ENCODE results near the gene BCL2L1.

BCL2L1 gene

DNA sequence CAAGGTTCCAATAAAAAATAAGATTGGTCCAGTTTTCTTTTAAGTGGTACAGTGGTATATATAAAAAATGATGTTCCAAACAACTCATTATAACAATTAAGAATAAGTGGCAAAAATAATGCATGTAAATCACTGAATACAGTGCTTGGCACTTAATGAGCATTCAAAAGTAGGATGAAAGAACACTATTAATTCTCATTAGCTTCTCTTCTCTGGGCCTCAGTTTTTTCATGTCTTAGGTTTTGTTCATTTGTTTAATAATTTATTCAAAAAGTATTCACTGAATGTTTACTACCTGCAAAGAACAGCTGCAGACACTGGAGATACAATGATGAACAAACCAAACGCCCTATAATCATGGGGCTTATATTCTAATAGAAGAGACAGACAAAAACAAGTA is 21.1 kb downstream of the BCL2L1 start:
- H3K4me3 ChIP-seq: no peak overlapping the region
- TF ChIP-seq, protein P1, sequence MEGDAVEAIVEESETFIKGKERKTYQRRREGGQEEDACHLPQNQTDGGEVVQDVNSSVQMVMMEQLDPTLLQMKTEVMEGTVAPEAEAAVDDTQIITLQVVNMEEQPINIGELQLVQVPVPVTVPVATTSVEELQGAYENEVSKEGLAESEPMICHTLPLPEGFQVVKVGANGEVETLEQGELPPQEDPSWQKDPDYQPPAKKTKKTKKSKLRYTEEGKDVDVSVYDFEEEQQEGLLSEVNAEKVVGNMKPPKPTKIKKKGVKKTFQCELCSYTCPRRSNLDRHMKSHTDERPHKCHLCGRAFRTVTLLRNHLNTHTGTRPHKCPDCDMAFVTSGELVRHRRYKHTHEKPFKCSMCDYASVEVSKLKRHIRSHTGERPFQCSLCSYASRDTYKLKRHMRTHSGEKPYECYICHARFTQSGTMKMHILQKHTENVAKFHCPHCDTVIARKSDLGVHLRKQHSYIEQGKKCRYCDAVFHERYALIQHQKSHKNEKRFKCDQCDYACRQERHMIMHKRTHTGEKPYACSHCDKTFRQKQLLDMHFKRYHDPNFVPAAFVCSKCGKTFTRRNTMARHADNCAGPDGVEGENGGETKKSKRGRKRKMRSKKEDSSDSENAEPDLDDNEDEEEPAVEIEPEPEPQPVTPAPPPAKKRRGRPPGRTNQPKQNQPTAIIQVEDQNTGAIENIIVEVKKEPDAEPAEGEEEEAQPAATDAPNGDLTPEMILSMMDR (IDR thresholded peaks at IDR 0.05): no peak
- peak overlapping the region; percentile 29 to 91 for H3K27ac ChIP-seq
- DNase-seq (ENCODE audit: low spot score): no peak

DNA sequence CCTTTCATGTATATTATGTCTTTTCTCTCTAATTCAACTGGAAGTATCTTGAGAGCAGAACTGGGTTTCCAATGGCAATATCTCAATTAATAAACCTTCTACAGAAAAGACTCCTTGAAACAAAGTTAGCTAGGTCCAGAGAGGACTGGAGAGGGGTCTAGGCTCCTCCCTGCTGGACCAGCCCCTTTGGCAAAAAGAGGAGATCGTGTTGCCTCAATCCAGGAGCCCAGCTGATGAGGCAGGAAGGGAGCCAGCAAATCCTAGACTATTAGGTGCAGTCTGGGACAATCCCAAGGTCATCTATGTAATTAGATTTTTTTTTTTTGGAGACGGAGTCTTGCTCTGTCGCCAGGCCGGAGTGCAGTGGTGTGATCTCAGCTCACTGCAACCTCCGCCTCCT is 21.9 kb downstream of the BCL2L1 start:
- Histone ChIP-seq H3K4me3 (no peak overlapping the region), H3K27ac (peak overlapping the region; percentile 84 to 91)
- no peak for DNase-seq (ENCODE audit: low spot score)
- TF ChIP-seq, protein P1 (IDR thresholded peaks at IDR 0.05): no peak

DNA sequence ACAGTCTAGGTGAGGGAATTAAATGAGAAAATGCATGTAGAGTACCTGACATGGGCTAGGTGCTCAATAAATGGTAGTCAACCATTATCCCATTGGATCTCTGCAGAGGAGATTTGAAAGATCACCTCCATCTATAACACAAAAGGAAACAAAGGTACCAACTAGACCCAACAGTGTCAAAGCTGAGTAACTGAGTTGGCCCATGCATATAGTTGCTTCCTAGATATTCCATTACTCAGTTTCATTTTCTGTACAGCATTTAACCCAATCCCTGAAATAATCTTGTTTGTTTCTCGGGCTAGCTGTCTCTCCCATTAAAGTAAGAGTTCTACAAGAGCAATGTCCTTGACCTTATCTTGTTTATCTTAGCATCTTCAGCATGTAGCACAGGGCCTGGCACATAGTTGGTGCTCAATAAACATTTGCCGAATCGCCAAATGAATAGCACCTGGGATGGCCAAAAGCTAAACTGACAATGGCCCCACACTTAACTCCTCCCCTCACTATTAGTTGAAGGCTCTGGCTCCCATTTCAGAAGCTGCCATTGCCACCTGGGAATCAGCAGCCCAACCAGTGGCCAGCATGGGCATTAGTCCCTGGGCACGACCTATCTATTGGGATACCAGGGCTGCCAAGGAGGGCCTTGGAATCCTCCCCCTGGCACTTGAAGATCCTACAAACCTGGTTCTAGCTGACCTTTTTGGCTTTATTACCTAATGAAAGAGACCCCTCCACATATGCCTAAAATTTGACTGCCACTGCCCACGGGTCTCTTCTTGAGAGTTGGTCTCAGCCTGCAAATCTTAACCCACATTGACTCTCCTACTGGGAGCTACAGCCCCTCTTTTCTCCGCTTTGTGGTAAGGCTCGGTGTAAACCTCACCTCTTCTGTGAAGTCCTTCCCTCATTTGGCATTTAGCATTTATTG is 22.6 kb downstream of the BCL2L1 start:
- Histone ChIP-seq H3K27ac (peak overlapping the region; percentile 84 to 91), H3K4me3 (no peak overlapping the region)
- TF ChIP-seq, protein P1 (IDR thresholded peaks at IDR 0.05): no peak
- DNase-seq (ENCODE audit: low spot score): no peak

DNA sequence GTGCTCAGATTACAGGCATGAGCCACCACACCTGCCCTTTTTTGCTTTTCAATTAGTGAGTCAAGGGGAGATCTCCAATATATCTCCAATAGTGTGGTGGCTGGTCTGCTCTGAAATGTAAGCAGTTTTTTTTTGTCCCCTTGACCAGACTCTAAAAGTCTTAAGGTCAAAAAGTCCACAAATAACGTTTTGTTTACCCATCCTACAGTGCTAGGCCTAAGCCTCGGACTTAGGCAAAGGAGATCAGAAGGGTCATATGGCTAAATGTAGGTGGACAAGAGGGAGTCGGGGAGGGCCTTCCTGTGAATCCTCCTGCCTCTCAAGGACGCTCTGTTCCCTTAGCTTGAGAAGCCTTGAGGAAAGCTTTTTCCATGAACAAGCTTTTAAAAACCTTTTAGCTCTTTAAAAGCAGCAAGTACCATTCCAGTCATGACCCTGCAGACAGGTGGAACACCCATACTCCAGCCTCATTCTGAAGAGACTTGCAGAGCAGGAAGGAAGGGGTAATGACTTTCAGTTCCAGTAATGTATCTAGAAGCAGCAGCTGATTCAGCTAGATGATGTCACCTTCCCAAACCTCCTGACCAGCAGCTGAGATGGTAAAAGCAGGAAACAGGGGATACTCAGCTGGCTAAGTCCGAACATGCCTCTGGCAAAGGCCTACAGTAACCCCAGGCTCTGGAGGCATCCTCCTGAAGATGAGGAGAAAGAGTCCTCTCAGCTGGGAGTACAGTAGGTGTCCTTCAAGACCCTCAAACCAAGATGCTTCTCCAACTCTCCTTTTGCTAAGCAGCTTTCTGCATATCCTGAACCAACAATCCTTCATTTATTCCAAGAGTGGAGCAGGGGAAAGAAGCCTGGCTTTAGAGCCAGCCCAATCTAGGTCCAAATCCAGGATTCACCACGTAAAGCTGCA is 23.6 kb downstream of the BCL2L1 start:
- H3K4me3 ChIP-seq: peak overlapping the region; percentile 22
- peak overlapping the region; percentile 84 to 91 for H3K27ac ChIP-seq
- TF ChIP-seq, protein P1 (IDR thresholded peaks at IDR 0.05): no peak
- no peak for DNase-seq (ENCODE audit: low spot score)

DNA sequence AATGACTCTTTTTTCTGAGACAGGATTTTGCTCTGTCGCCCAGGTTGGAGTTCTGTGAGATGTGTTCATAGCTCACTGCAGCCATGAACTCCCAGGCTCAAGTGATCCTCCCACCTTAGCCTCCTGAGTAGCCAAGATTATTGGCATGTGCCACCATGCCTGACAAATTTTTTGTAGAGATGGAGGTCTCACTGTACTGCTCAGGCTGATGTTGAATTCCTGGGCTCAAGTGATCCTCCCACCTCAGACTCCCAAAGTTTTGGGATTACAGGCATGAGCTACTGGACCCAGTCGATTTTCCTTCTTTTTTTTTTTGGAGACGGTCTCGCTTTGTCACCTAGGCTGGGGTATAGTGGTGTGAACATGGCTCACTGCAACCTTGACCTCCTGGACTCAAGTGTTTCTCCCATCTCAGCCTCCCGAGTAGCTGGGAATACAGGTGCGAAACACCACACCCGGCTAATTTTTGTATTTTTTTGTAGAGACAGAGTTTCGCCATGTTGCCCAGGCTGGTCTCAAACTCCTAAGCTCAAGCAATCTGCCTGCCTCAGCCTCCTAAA is 24.3 kb downstream of the BCL2L1 start:
- H3K4me3 ChIP-seq: no peak overlapping the region
- TF ChIP-seq, protein P1 (IDR thresholded peaks at IDR 0.05): no peak
- no peak for DNase-seq (ENCODE audit: low spot score)
- peak overlapping the region; percentile 84 to 91 for H3K27ac ChIP-seq

DNA sequence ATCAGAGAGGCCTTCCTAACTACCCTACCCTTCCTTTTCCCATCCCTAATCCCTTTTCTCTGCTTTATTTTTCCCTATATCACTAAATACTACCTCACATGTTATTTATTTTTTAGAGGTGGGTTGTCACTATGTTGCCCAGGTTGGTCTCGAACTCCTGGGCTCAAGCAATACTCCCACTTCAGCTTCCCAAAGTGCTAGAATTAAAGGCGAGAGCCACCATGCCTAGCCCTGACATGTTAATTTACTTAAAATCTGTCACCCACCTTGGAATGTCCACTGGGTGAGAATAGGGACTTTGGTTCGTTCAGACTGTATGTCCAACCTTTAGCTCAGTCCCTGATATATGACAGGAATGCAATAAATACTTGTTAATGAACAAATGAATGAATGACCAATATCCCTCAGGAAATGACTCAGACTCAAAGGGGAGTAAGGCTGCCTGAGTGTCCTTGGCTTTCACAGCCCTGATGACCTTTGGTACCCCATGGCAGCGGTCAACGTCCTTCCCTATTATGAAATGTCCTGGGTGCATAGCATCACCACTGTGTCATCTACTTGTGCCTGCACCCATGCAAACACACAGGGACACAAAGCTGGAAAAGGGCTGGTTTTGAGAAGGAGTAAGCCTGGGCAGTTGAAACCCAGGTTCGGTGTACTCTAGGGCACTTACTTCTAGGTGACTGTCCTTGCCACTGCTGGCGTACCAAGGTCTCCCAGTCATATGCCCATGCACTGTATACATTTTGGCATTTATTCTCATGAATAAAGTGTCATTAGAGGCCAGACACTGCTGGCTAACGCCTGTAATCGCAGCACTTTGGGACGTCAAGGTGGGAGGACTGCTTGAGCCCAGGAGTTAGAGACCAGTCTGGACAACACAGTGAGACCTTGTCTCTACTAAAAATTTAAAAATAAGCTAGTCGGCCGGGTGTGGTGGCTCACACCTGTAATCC is 26.5 kb downstream of the BCL2L1 start:
- peak; percentile 86 for DNase-seq (ENCODE audit: low spot score)
- Histone ChIP-seq H3K4me3 (no peak overlapping the region), H3K27ac (peak overlapping the region; percentile 23 to 79)
- TF ChIP-seq, protein P1 (IDR thresholded peaks at IDR 0.05): no peak
